Kidney (tissue), 14 donors: Measurements from ENCODE around the gene H1-8. TPM values are rescaled to one million over a fixed set of nuclear protein-coding genes. Genes with fewer than 3 reads are reported as not detected.

Experiments used
- DNase-seq, 5 donors: peaks; one replicate each; pipeline ENCODE4 v3.0.0-alpha.2; 2013 to 2020
- FAIRE-seq: peaks from 2 replicates; lab custom pipeline; 2012; peaks lifted over from hg19 to GRCh38; lab: Jason Lieb, UNC
- H3K27ac ChIP-seq, 2 donors: one replicate each; pipeline ENCODE4 v1.7.0; 2013; ENCODE audit warnings: low read depth in 2 of 2, low read length in 2 of 2, inconsistent platforms in 1 of 2
- H3K27me3 ChIP-seq: one replicate; pipeline ENCODE4 v1.7.1; 2013; ENCODE audit warnings: low read length, inconsistent platforms; ENCODE audit not compliant: control insufficient read depth, insufficient read depth
- H3K36me3 ChIP-seq, 3 donors: one replicate each; pipeline versions ENCODE4 v1.7.0 to v1.7.1; 2013; ENCODE audit warnings: low read length in 3 of 3, control low read depth in 1 of 3, inconsistent platforms in 1 of 3; ENCODE audit not compliant: insufficient read depth in 3 of 3, control insufficient read depth in 2 of 3
- H3K4me1 ChIP-seq, 3 donors: one replicate each; pipeline versions ENCODE4 v1.7.0 to v1.7.1; 2013; ENCODE audit warnings: low read length in 3 of 3, inconsistent platforms in 1 of 3, low read depth in 1 of 3; ENCODE audit not compliant: control insufficient read depth in 2 of 3, insufficient read depth in 2 of 3
- H3K4me3 ChIP-seq, 3 donors: one replicate each; pipeline versions ENCODE4 v1.7.0 to v1.8.1; 2013; ENCODE audit warnings: low read length in 3 of 3, control low read depth in 1 of 3, inconsistent platforms in 1 of 3
- H3K9ac ChIP-seq, 3 donors: one replicate each; pipeline versions ENCODE4 v1.7.0 to v1.7.1; 2013; ENCODE audit warnings: low read length in 3 of 3, control low read depth in 1 of 3, inconsistent platforms in 1 of 3
- H3K9me3 ChIP-seq, 3 donors: one replicate each; pipeline versions ENCODE4 v1.7.0 to v1.7.1; 2013; ENCODE audit warnings: low read length in 3 of 3, control low read depth in 1 of 3, inconsistent platforms in 1 of 3; ENCODE audit not compliant: control insufficient read depth in 2 of 3, insufficient read depth in 1 of 3
- intact Hi-C: fragments of 100-400 bp; cut with DNase I; formaldehyde crosslinking; loops from one replicate; pipeline ENCODE4 v1.11.1; 2022
- polyA plus RNA-seq: library from polyadenylated mRNA; stranded (reverse); fragments of 350-450 nt; fragmentation: Illumina TruSeq; extraction: RNeasy Lipid Tissue Mini Kit (QIAGEN cat#74804); gene quantifications from one replicate; pipeline ENCODE4 v1.2.3, GENCODE V29; 2014; ENCODE audit warnings: low read depth, low replicate concordance; ENCODE audit not compliant: insufficient read depth
- total RNA-seq: library from RNA; stranded (reverse); fragmentation: NEBNext Ultra II Directional; extraction: Animal tissue kit (Norgen Biotek cat#: 25700); gene quantifications from one replicate; pipeline ENCODE4 v1.2.1, GENCODE V29; 2021
- TF ChIP-seq, protein P1 (sequence below): IDR thresholded peaks from 3 replicates; pipeline ENCODE4 v1.5.1; 2012; ENCODE audit warnings: mild to moderate bottlenecking, moderate library complexity, borderline replicate concordance; ENCODE audit not compliant: insufficient read depth; ENCODE audit errors: extremely low read depth
- donor health status: control.
- donor health status: control.
- donor health status: control.
- donor health status: control.
- donor health status: control.
- donor health status: DM: yes; HTN: yes; CAD: no.
- donor health status: Normal renal cell carcinoma (clear cell type).

Gene H1-8
- total and polyA plus RNA-seq, 2 donors from 2014 or later: not detected

- H3K27me3 ChIP-seq: no peaks in the 10 kb centered on the region
- intact Hi-C loops: no loop called here
Measured at GRCh38 chr3:129552287-129553050, 9.5 kb downstream of the H1-8 start.

GRCh38 chr3:129553171-129553570 lies 10.2 kb downstream of the H1-8 start:
- Histone ChIP-seq H3K27ac (no peak overlapping the region), H3K27me3 (no peaks in the 10 kb centered on the region), H3K9me3 (no peaks in the 10 kb centered on the region), H3K36me3 (no peaks in the 10 kb centered on the region), H3K4me3 (no peak overlapping the region), H3K4me1 (peaks cover 0 to 6% (median 0%) of the 10 kb centered on the region in 3 donors), H3K9ac (no peak overlapping the region)
- intact Hi-C loops: no loop called here
- TF ChIP-seq, protein P1, sequence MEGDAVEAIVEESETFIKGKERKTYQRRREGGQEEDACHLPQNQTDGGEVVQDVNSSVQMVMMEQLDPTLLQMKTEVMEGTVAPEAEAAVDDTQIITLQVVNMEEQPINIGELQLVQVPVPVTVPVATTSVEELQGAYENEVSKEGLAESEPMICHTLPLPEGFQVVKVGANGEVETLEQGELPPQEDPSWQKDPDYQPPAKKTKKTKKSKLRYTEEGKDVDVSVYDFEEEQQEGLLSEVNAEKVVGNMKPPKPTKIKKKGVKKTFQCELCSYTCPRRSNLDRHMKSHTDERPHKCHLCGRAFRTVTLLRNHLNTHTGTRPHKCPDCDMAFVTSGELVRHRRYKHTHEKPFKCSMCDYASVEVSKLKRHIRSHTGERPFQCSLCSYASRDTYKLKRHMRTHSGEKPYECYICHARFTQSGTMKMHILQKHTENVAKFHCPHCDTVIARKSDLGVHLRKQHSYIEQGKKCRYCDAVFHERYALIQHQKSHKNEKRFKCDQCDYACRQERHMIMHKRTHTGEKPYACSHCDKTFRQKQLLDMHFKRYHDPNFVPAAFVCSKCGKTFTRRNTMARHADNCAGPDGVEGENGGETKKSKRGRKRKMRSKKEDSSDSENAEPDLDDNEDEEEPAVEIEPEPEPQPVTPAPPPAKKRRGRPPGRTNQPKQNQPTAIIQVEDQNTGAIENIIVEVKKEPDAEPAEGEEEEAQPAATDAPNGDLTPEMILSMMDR: no peak
- DNase-seq: no peak
- FAIRE-seq: no peak

More at GRCh38 chr3:129552287-129553050, 9.5 kb downstream of the H1-8 start:
- no peaks in the 10 kb centered on the region for H3K9me3 ChIP-seq
- H3K4me1 ChIP-seq: peaks cover 0 to 4% (median 0%) of the 10 kb centered on the region in 3 donors
- DNase-seq: no peak
- no peak overlapping the region for H3K9ac ChIP-seq
- H3K36me3 ChIP-seq: no peaks in the 10 kb centered on the region
- TF ChIP-seq, protein P1: no peak
- no peak for FAIRE-seq
- no peak overlapping the region for H3K4me3 ChIP-seq
- H3K27ac ChIP-seq: no peak overlapping the region

DNA sequence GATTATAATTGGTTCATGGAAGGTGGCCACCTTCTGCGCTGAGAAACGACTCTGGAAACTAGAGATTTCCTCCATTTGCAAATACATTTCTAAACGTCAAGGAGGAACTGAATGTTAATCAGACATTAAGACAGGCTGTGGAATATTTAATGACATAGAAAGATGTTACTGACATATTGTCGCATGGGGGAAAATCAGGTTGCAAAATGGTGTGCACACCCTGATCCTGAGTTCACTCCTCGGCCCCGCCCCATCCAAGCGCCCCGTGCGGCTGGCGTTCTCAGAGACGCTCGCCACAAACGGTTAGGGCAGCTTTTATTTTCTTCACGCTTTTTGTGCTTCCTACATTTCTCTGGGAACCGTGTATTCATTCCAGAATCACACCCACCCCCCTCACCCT lies 10.7 kb downstream of the H1-8 start:
- TF ChIP-seq, protein P1: no peak
- FAIRE-seq (no peak), DNase-seq (no peak)
- H3K4me3 ChIP-seq: no peak overlapping the region
- peaks cover 0 to 6% (median 0%) of the 10 kb centered on the region in 3 donors for H3K4me1 ChIP-seq
- intact Hi-C loops: no loop called here
- H3K9ac ChIP-seq: no peak overlapping the region
- no peaks in the 10 kb centered on the region for H3K9me3 ChIP-seq
- H3K36me3 ChIP-seq: no peaks in the 10 kb centered on the region
- no peak overlapping the region for H3K27ac ChIP-seq
- H3K27me3 ChIP-seq: no peaks in the 10 kb centered on the region
